ENCODE results near the gene PAGR1.
"Not testable (repeated sequence)": the region's sequence is repeated elsewhere in the genome, so short reads cannot be mapped to it uniquely, and the experiment has no call there.

PAGR1 gene

DNA sequence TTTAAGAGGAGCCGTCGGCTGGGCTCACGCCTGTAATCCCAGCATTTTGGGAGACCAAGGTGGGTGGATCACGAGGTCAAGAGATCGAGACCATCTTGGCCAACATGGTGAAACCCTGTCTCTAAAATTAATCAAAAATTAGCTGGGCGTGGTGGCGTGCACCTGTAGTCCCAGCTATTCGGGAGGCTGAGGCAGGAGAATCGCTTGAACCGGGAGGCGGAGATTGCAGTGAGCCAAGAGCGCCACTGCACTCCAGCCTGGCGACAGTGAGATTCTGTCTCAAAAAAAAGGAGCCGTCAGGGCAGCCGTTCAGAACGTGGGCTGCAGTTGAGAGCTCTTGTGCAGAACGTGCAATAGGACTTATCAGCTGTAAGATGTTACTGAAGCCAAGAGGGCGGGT lies 22.8 kb upstream of the PAGR1 start:
- DNase-seq: not testable (repeated sequence)

GRCh38 chr16:29794231-29794710 lies 21.7 kb upstream of the PAGR1 start:
- no peak for DNase-seq

DNA sequence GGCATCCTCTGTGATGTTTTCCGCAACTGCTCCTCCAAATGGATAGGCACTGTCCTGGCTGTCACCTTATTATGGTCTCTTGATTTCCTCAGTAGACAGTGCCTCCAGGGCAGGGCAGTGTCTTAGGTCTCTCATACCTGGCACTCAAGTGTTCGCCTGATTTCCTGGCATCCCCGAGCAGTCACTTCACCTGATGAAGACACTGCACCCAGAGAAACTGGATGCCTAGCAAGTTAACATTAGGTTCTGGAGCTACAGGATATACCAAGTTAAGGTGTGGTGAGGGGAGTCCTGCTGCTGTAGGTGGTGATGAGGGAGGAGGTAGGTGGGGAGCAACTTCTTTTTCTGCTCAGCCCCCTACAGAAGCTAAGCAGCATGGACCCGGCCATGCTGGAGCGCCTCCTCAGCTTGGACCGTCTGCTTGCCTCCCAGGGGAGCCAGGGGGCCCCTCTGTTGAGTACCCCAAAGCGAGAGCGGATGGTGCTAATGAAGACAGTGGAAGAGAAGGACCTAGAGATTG lies 13.5 kb upstream of the PAGR1 start:
- no peak for DNase-seq

DNA sequence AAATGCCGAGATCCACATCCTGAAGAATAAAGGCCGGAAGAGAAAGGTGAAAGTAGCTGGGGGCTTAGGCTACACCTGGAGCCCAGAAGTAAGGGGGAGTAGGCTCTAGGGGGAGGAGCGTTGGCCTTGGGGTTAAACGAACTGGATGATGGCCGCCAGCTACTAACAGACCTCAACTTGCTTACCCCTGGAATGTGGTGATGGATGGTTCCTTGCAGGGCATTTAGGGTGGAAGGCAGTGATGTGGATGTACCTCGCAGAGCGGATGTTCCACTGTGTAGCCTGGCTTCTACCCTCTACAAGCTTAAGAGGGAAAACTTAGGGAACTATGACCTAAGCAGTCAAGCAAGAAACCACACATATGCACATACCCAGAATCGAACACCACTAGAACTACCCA lies 11.9 kb upstream of the PAGR1 start:
- DNase-seq: no peak

DNA sequence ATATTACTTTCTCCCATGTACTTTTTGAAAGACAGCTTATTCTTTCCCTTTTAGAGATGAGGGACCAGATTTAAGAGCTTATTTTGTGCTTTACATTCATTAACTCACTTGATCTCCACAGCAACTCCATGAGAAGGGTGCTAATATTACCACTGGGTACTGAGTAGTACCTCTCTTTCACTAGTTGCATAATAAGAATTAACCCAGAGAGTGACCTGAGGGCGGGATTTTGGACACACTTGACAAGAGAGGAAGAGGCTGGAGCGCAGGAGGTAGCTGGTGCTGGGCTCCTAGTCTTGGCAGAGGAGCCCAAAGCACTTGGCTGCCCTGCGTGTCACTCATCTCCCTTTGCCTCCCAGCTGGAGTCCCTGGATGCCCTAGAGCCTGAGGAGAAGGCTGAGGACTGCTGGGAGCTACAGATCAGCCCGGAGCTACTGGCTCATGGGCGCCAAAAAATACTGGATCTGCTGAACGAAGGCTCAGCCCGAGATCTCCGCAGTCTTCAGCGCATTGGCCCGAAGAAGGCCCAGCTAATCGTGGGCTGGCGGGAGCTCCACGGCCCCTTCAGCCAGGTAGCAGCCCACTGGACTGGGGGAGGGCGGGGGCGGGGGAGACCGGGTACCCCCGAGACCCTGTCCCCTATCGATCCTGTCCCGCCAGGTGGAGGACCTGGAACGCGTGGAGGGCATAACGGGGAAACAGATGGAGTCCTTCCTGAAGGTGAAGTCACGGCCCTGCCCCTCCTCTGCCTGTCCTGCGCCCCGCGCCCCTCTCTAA lies 11.3 kb upstream of the PAGR1 start:
- peak; percentile 44 for DNase-seq

- peak; percentile 91 for DNase-seq
These were observed 10.5 kb upstream of the PAGR1 start for GRCh38 chr16:29805232-29806098.

DNA sequence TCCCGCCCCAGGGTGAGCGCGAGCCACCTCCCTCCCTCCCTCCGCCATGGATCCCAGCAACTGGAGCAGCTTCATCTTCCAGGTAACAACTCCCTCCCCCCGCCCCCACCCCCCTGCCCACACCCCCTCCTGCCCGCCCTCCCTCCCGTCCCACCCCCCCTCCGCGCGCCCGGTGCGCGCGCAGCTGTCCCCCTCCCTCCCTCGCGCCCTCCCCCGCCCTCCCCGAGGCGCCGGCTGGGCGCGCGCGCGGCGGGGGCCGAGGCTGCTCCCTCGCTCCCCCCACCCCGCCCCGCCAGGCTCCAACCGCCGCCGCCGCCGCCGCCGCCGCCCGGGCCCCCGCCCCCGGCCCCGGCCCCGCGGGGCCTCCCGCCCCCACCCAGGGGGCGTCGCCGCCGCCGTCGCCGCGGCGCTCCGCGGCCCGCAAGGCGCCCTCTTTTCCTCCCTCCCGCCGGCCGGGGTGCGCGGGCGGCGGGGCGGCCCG lies 9.8 kb upstream of the PAGR1 start, which contains the start of gene MAZ:
Gene MAZ, plus strand, starts transcription at position 431 of the 481 bp plus-strand sequence. CDS start 173 bp downstream, outside the sequence.
- no peak for DNase-seq

DNA sequence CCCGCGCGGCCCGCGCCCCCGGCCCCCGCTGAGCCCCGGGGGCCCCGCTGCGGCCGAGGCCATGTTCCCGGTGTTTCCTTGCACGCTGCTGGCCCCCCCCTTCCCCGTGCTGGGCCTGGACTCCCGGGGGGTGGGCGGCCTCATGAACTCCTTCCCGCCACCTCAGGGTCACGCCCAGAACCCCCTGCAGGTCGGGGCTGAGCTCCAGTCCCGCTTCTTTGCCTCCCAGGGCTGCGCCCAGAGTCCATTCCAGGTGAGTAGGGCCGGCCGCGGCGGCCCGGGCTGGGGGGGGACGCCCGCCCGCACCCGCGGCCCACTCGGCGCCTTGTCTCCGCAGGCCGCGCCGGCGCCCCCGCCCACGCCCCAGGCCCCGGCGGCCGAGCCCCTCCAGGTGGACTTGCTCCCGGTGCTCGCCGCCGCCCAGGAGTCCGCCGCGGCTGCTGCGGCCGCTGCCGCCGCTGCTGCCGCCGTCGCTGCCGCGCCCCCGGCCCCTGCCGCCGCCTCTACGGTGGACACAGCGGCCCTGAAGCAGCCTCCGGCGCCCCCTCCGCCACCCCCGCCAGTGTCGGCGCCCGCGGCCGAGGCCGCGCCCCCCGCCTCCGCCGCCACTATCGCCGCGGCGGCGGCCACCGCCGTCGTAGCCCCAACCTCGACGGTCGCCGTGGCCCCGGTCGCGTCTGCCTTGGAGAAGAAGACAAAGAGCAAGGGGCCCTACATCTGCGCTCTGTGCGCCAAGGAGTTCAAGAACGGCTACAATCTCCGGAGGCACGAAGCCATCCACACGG lies 9.1 kb upstream of the PAGR1 start:
- DNase-seq: no peak

GRCh38 chr16:29807426-29808218 lies 8.3 kb upstream of the PAGR1 start:
- peak; percentile 60 for DNase-seq

- no peak for DNase-seq
These were observed 7.6 kb upstream of the PAGR1 start for GRCh38 chr16:29808219-29808900.

GRCh38 chr16:29809031-29809747 lies 6.8 kb upstream of the PAGR1 start:
- DNase-seq: no peak

- DNase-seq: no peak
These were observed 5.9 kb upstream of the PAGR1 start for GRCh38 chr16:29809850-29810698.

GRCh38 chr16:29810699-29811169 lies 5.2 kb upstream of the PAGR1 start:
- DNase-seq: no peak

DNA sequence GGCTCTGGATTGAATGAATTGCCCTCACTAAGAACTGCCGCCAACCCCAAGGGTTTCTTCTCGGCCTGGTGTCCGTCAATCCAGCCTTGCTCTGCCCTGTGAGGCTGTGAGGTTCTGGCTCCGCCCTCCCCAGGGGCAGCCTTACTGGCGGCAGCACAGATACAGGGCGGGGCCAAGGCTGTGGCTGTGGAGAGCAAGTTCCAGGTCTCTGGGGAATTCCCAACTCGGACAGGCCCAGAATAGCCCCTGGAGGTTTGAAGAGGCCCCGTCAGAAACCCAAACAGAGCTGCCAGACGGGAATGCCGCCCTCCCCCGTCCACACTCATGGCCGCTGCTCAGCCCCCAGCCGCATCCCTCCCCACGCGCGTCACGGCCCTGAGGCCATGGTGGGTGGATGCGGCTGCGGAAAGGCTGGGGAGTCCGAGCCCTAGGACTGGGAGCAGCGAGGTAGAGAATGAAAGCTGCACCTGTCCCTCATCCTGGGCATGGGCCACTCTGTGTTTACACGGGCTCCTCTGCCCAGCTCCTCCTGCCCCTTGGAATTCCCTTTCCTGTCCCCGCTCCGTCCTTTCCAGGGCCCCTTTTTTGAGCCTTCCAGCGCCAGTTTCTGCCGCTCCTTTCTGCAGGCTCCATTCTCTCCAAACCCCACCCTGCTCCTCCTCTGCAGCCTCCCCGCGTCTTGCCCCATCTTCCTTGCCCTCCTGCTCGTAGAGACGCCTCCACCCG lies 4.6 kb upstream of the PAGR1 start:
- peak; percentile 42 for DNase-seq

DNA sequence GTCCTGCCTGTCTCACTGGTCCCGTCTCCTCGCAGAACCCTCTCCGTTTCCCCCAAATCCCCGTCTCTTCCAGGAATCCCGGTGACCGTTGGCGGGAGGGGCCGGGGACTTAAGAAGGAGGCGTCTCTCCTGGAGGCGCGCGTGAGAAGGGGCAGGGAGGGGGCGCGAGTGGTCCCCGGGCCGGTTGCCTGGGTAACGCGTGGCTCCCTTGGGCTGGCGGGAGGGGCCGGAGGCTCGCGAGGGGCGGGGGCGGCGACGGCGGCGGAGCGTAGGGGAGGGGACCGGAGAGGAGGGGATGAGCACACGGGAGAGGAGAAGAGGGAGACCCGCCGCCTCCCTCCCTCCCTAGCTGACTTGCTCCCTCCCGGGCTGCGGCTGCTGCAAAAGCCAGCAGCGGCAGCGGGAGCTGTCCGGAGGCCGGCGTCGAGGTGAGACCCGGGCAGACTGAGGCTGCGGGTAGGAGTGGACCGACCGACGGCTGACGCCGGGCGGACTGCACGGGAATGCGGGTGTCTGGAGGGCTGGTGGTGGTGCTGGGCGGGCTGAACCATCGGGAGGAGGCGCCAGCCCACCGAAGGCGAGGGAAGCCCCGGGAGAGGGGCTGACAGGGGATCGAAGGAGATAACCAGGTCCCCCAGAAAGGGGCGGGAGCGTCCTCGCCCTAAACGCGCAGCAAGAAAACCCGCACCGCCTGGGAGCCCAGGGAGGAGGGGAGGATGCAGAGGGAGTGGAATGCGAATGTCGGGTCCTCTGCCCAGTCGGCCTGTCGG lies 3.9 kb upstream of the PAGR1 start, which contains the start of gene PRRT2:
Gene PRRT2, plus strand, starts transcription at position 298 of the 770 bp plus-strand sequence. CDS start 862 bp downstream, outside the sequence.
- no peak for DNase-seq

DNA sequence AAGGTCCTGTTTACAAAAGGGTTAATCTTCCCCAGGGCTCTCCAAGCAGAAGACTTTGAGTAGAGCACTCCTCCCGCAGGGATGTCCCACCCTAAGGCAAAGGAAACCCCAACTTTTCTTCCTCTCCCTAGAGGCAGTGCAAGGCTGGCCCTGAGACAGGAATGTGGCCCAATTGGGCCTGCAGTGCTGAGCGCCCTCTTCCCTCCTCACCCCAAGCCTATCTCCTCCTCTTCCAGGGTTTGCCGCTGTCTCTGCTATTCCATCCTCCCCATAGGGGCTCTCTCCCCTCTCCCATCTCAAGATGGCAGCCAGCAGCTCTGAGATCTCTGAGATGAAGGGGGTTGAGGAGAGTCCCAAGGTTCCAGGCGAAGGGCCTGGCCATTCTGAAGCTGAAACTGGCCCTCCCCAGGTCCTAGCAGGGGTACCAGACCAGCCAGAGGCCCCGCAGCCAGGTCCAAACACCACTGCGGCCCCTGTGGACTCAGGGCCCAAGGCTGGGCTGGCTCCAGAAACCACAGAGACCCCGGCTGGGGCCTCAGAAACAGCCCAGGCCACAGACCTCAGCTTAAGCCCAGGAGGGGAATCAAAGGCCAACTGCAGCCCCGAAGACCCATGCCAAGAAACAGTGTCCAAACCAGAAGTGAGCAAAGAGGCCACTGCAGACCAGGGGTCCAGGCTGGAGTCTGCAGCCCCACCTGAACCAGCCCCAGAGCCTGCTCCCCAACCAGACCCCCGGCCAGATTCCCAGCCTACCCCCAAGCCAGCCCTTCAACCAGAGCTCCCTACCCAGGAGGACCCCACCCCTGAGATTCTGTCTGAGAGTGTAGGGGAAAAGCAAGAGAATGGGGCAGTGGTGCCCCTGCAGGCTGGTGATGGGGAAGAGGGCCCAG lies 3.0 kb upstream of the PAGR1 start:
- DNase-seq: no peak
